Suppressor macrophage treated with lipopolysaccharide for 1 hour (primary cell): ENCODE measurements around the gene C19orf53.
A peak's percentile ranks its signal among the peaks of the same experiment; 100 is the strongest.

Source experiments
- DNase-seq, 3 donors: peaks; one replicate each; pipeline ENCODE4 v3.0.0-alpha.2; 2020 to 2022

C19orf53 gene

DNA sequence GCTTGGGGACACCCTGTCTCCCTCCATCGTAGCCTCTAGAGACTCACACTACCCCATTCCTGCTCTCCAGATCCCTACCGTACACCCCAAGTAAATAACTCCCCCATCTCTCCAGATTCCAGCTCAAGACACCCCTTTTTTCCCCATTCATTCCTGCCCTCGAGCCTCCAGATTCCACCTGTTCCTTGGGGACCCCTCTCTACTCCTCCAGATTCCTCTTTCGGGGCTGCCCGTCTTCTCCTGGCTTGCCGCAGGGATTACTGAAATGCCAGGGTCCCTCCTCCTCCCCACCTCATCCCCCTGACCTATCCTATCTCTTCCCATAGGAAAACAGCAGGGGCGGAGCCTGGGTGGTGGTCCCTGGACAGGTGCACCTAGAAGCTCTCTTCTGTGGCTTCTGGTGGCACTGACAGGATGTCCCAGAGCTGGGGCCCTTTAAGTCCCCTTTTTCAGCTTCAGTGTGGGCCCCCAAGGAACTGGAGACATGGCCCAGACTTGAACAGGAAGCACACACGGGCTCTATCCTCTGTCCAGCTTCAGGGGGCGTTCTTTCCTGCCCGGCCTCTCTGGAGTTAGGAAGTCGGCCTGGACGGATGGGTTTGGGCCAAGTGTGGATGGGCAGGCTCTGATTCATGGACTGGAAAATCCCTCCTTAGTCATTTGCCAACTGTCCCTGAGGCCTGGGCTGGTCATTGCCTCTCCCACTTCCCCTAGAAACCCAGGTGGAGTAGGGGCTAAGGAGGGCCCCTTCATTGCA, 22.2 kb downstream of the C19orf53 start:
- peak; percentile 93 to 95 (median 93) for DNase-seq

DNA sequence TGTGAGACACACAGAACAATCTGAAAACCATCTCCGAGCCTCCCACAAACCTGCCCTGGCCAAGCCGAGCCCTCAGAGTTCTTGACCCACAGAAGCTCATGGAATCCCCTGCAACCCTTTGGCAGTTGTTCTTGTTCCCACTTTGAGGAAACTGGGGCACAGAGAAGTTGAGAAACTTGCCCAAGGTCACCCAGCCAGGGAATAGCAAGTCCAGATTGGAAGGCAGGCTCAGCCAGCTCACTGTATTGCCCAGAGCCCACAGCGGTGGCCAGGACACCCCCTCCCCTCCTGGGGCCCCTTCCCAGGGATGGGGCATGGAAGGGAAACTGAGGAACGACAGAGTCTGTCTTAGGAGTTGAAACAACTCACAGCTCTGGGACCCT, 22.8 kb downstream of the C19orf53 start:
- DNase-seq, result no peak

DNA sequence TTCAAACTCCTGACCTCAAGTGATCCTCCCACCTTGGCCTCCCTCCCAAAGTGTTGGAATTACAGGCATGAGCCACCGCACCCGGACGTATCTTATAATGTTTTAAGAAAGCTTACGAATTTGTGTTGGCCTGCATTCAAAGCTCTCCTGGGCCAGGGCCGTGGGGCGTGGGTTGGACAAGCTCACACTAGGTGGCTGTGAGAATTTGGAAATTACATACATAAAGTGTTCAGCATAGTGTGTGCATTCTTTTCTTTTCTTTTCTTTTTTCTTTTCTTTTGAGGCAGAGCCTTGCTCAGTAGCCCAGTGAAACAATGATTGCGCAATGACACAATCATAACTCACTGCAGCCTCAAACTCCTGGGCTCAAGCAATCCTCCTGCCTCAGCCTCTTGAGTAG, 23.6 kb downstream of the C19orf53 start:
- peak in 2 of 3 donors; percentile 35 to 51 for DNase-seq

DNA sequence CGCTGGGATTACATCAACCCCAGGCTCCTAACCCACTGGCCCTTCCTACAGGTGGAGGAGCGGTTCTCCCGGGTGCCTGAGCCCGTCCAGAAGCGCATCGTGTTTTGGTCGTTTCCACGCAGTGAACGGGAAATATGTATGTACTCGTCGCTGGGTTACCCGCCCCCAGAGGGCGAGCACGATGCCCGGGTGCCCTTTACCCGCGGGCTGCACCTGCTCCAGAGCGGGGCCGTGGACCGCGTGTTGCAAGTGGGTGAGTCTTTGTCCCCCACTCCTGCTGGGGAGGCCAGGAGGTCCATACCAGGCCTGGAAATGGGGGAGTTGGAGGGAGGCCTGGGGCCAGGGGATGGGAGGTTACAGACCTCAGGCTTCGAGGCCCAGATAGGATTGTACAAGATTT, 25.4 kb downstream of the C19orf53 start:
- DNase-seq, result no peak

DNA sequence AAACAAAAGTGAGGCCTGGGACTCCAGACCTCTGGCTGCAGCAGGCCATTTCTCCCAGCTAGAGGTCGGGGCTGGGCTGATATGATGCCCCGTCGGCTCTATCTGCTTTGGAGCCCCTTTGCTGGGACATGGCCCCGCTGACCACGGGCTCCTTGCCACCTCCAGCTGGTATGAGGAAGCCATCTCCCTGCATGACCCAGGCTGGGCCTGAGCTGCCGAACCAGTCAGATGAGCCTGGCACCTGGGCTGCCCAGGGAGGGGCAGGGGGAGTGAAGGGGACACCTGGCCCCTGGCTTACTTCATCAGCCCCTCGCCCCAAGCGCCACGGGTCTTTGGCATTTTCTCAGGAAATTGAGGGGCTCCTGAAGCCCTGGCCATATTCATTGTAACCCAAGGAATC, 28.8 kb downstream of the C19orf53 start:
- DNase-seq, result no peak

DNA sequence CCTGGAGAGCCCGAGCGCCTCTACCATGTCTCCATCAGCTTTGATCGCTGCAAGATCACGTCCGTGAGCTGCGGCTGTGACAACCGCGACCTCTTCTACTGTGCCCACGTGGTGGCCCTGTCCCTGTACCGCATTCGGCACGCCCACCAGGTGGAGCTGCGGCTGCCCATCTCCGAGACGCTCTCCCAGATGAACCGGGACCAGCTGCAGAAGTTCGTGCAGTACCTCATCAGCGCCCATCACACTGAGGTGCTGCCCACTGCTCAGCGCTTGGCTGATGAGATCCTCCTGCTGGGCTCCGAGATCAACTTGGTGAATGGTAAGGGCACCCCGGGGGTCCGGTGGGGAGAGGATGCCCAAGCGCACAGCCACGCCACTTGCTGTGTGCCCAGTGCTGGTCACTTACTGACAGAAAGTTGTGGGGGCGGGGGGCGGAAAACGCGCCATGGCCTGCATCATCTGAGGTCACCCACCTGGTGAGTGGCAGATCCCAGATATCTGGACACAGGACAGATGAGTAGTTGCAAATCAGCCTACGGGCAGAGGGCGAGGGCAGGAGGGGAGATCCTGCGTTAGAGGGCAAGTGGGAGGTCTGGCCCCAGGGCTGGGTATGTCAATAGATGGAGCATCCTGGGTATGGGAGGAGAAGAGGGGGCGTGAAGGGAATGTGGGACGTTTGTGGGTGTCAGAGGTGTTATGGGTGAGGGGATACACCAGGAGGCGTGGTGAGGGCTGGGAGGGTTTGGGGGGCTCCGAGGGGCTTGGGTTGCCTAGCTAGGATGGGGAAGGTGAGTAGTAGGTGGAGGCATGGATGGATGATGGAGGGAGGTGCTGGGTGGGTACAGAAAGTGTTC, 30.8 kb downstream of the C19orf53 start:
- DNase-seq, result no peak

DNA sequence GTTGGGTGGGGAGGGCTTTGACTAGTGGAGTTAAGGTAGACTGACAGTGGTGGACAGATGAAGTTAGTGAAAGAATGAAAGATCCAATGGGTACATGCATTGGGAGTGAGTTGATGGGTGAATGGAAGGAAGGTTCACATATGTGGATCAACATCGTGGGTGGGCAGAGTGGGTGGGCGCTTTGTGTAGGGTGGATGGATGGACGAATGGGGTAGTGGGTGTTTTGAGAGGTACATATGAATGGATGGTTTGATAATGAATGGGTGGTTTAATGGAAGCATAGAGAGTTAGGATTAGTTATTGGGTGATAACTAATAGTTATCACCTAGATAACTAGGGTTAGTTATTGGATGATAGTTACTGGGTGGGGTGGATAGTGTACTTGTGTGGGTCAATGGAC, 32.5 kb downstream of the C19orf53 start:
- no peak for DNase-seq

DNA sequence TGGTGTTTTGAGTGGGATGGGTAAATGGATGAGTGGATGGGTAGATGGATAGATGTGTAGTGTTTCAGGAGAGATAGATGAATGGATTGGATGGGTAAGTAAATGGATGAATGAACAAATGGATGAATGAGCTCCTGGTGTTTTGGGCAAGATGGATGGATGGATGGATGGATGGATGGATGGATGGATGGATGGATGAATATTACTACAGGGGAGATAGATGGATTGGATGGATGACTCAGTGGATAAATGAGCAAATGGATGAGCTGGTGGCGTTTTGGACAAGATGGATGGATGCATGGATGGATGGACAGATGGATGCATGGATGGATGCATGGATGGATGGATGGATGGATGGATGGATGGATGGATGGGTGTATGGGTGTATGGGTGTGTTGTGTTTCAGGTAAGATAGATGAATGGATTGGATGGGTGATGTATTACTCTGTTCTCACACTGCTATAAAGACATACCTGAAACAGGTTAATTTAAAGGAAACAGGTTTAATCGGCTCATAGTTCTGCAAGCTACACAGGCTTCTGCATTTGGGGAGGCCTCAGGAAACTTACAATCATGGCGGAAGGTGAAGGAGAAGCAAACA, 33.3 kb downstream of the C19orf53 start:
- no peak for DNase-seq

DNA sequence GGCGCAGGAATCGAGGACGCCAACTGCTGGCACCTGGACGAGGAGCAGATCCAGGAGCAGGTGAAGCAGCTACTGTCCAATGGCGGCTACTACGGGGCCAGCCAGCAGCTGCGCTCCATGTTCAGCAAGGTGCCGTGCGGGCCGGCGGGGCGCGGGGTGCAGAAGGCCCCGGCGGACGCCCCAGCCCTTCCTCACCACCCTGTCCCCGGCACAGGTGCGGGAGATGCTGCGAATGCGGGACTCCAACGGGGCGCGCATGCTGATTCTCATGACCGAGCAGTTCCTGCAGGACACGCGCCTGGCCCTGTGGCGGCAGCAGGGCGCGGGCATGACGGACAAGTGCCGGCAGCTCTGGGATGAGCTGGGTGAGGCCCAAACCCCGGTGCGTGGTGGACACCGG, 34.6 kb downstream of the C19orf53 start:
- no peak for DNase-seq

DNA sequence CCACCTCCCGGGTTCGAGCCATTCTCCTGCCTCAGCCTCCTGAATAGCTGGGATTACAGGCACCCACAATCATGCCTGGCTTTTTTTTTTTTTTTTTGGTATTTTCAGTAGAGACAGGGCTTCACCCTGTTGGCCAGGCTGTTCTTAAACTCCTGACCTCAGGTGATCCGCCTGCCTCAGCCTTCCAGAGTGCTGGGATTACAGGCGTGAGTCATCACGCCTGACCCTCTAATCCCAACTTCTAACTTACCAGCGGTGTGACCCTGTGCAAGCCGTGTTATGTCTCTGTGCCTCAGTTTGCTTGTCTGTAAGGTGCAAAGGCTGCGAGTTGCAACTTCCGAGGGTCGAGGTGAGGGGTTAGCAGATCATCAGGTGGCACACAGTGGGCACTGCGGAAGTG, 38.3 kb downstream of the C19orf53 start:
- no peak for DNase-seq

DNA sequence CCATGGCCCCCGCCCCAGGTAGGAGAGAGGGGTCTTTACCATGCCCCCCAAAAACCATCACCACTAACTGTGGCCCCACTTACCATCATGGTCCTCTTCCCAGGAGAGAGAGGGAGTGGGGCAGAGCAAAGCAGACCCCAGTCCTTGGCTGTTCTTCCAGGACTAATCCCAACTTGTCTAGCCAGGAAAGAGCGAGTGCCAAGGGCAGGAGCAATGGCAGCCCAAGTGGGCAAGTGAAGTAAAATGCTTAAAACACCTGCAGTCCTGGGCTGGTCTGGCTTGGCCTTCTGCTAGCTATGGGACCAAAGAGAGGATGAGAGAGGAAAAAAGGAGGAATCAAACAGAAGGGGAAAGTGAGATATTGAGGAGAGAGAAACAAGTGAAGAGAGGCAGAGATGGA, 38.9 kb downstream of the C19orf53 start:
- no peak for DNase-seq

DNA sequence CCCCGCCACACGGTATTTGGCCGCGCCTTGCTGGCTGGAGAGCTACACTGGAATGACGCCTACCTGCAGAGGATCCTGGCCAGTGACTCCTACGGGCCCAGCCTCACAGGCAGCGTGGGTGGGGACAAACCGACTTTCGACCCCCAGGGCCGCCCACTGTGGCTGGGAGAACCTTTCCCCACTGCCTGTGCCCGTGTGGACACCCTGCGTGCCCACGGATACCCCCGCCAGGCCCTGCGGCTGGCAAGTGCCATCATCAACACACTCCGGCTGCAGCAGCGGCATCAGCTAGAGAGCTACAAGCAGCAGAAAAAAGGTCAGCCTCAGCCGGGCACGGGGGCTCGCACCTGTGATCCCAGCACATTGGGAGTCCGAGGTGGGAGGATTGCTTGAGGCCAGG, 40.3 kb downstream of the C19orf53 start:
- no peak for DNase-seq

DNA sequence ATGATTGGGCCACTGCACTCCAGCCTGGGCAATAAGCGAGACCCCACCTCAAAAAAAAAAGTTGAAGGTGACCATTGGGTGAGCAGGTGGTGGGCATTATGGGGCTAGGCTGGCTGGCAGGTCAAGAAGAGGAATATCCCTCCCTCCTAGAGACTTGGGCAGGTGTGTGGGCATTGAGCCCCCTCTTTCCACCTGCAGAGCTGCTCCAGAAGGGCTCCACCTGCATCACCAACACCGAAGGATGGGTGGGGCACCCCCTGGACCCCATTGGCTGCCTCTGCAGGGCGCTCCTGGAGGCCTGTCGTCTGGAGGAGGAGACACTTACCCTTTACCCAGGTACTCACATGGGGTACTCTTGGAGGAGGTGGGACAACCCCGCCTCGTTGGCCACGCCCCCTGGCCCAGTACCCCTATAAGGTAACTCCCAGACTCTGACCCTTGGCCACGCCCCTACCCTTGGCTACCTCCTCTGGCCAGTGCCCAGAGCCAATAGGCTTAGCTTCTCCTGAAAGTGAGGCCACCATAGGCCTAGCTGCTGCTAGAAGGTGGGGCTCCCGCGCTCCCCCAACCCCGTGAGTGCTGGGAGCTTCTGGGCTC, 42.9 kb downstream of the C19orf53 start:
- DNase-seq, result peak in 1 of 3 donors; percentile 24

DNA sequence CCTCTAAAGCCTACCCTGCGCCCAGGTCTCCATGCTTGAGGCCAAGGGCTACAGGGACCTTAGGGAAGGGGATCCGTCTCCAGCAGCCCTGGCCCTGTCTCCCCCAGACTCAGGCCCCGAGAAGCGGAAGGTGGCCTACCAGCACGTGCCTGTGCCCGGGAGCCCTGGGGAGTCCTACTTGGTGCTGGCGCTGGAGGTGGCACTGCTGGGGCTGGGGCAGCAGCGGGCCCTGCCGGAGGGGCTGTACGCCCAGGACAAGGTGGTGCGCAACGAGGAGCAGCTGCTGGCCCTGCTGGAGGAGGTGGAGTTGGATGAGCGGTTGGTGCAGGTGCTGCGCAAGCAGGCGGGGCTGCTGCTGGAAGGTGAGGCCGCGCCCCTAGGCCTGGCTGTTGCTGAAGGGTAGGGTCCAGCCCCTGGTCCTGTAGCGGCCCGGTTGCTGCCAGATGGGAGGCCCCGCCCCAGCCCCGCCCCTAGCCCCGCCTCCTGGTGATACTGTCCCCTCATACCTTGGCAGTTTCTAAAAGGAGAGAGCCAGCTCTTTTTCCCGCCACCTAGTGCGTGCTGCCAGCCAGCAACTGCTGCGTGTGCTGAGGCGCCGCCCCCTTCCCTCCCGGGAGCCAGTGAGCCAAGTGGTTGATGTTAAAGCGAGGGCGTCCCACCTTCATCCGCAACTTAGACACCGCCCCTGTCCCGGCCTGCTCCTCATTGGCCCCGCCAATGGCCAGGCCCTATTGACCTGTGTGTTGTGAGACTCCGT, 43.5 kb downstream of the C19orf53 start:
- peak in 1 of 3 donors; percentile 16 for DNase-seq

DNA sequence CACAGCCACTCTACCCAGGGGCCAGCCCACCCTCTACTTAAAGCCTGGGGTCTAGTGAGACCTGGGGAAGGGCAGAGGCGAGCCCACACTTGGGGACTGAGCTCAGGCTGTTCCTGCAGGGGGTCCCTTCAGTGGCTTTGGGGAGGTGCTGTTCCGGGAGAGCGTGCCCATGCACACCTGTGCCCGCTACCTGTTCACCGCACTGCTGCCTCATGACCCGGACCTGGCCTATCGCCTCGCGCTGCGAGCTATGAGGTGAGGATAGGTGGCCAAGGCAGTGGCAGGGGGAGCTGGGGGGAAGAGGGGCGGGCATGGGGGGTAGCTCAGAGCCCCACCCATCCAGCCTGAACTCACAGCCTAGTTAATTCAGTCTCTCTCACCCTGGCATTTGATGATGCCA, 45.0 kb downstream of the C19orf53 start:
- no peak for DNase-seq

DNA sequence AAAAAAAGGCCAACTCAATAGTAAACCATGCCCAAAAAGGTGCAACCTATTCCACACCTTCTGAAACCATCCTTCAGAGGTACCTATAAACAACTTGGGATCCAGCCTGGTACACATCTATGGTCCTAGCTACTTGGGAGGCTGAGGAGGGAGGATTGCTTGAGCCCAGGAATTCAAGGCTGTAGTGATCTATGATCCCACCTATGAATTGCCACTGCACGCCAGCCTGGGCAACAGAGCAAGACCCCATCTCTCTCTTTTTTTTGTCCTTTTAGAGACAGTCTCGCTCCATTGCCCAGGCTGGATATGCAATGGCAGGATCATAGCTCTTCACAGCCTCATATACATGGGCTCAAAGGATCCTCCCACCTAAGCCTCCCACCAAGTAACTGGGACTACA, 47.0 kb downstream of the C19orf53 start:
- no peak for DNase-seq

DNA sequence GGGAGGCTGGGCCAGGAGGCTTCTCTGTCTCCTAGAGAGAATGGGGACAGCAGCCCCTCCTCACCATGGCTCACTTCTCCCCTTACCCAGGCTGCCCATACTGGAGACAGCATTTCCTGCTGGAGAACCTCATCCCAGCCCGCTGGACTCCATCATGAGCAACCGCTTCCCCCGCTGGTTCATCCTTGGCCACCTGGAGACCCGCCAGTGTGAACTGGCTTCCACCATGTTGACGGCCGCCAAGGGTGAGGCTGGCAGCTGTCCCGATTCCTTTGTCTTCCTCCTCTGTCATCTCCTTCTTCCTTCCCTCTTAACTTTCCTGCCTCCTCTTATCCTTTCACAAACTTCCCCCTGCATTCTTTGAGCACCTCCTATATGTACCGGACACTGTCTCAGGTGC, 49.0 kb downstream of the C19orf53 start:
- peak in 1 of 3 donors; percentile 15 for DNase-seq

DNA sequence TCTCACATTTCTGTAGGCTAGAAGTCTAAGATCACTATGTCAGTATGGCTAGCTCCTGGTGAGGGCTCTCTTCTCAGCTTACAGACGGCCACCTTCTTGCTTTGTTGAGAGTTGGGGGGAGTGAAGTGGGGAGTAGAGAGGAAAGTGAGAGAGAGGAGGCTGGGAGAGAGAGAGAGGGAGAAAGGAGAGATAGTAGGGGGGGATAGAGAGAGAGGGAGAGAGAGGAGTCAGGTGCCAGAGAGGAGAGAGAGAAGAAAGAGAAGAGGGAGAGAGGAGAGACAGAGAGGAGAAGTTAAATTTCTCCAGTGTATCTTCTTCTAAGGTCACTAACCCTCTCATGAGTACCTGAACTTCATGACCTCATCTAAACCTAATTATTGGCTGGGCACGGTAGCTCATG, 49.6 kb downstream of the C19orf53 start:
- DNase-seq, result no peak

DNA sequence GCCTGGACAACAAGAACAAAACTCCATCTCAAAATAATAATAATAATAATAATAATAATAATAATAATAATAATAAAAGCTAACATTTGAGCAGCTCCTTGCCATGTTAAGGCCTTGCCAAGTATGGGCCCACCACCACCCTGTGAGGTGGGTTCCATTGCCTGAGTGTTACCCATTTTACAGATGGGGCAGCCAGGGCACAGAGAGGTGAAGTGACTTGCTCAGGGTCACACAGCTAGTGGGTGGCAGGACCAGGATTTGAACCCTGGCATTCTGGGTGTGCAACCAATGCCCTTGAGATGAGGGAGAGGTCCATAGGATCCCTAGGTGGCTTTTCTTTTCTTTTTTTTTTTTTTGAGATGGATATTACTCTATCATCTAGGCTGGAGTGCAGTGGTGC, 50.4 kb downstream of the C19orf53 start:
- DNase-seq, result no peak

DNA sequence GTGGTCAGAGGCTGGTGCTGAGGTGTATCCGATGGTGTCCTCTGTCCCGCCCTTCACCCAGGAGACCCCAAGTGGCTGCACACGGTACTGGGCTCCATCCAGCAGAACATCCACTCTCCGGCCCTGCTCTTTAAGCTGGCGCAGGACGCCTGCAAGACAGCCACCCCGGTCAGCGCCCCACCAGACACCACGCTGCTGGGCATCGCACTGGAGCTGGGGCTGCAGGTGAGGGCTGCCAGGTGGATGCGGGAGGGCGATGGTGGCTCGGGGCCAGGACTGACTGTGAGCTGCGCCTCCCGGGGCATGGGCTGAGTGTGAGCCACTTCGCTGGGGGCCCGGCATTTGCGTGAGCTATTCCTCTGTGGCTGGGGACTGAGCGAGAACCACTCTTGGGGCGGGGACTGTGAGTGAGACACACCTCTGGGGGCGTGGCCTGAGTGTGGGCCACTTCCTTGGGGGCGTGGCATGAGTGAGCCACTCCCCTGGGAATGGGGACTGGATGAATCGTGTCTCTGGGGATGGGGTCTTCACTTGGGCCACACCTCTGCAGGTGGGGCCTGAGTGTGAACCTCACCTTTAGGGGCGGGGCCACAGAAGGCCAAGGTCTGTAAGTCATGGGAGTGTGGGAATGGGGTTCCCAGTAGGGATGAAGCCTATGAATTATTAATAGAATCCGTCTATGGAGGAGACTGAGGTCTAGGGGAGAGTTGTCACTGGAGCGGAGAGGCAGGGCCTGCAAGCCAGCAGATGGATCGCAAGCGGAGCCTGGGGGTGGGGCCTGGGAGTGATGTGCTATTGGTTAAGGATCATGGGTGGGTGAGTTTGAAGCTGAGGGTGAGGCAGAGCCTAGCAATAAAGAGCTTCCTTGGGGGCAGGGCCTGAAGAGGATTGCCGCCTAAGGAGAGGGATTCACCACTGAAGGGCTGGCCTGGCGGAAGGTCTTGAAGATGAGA, 51.5 kb downstream of the C19orf53 start:
- DNase-seq, result peak in 2 of 3 donors; percentile 25 to 59

DNA sequence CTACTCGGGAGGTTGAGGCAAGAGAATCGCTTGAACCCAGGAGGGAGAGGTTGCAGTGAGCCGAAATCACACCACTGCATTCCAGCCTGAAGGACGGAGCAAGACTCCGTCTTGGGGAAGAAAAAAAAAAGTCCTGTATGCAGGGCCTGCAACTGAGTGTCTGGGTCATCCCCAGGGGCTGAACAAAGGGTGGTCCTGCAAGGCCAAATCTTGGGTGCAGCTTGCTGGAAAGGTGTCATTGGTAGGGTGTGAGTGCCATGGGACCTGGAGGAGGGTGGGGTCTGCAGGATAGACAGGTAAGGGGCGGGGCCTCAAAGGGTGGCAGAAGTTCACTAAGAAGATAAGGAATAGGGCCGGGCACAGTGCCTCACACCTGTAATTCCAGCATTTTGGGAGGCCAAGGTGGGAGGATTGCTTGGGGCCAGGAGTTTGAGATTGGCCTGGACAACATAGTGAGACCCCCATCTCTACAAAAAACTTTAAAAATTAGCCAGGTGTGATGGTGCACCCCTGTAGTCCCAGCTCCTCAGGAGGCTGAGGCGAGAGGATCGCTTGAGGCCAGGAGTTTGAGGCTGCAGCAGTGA, 52.5 kb downstream of the C19orf53 start:
- DNase-seq, result peak in 1 of 3 donors; percentile 15
